Natural killer cell (primary cell): ENCODE data around the gene PLB1. TPM values are rescaled to one million over a fixed set of nuclear protein-coding genes. Genes with fewer than 3 reads are reported as not detected.

Experiments used
- ATAC-seq, 3 donors: fragments of 150-1000 bp in 2 of 3; fragments of 200-7000 bp in 1 of 3; cut with Tn5 transposase; 1 replicate in 1 of 3; 2 replicates in 2 of 3; pipeline ENCODE4 v1.10.0; 2021; ENCODE audit warnings: mild to moderate bottlenecking in 2 of 3, moderate library complexity in 2 of 3
- DNase-seq, 2 donors: peaks; one replicate each; pipeline versions ENCODE4 v3.0.0 to v3.0.0-alpha.2; 2013 to 2021; ENCODE audit warnings: mixed read lengths in 1 of 2
- H3K27ac ChIP-seq: one replicate; pipeline ENCODE4 v1.5.1; 2013; ENCODE audit warnings: mild to moderate bottlenecking, low read length
- H3K27me3 ChIP-seq: one replicate; pipeline ENCODE4 v1.6.1; 2013; ENCODE audit warnings: low read length; ENCODE audit not compliant: control insufficient read depth, insufficient read depth
- H3K36me3 ChIP-seq: one replicate; pipeline ENCODE4 v1.6.1; 2013; ENCODE audit warnings: low read length; ENCODE audit not compliant: control insufficient read depth, insufficient read depth
- H3K4me1 ChIP-seq: one replicate; pipeline ENCODE4 v1.6.1; 2013; ENCODE audit warnings: low read length; ENCODE audit not compliant: control insufficient read depth, insufficient read depth
- H3K4me3 ChIP-seq: one replicate; pipeline ENCODE4 v1.5.1; 2013; ENCODE audit warnings: low read length
- H3K9me3 ChIP-seq: one replicate; pipeline ENCODE4 v1.6.1; 2013; ENCODE audit warnings: low read length; ENCODE audit not compliant: control insufficient read depth, insufficient read depth
- H3K27ac Mint-ChIP-seq, 2 donors: one replicate each; pipeline ENCODE4 v1.8.0; 2022; ENCODE audit warnings: mild to moderate bottlenecking in 2 of 2, mixed read lengths in 2 of 2, moderate library complexity in 1 of 2
- H3K27me3 Mint-ChIP-seq, 2 donors: one replicate each; pipeline ENCODE4 v1.8.0; 2022; ENCODE audit warnings: low read depth in 2 of 2, mixed read lengths in 2 of 2
- H3K36me3 Mint-ChIP-seq: one replicate; pipeline ENCODE4 v1.8.0; 2022; ENCODE audit warnings: mixed read lengths
- H3K4me1 Mint-ChIP-seq, 2 donors: one replicate each; pipeline ENCODE4 v1.8.0; 2022; ENCODE audit warnings: mixed read lengths in 2 of 2
- H3K4me3 Mint-ChIP-seq: one replicate; pipeline ENCODE4 v1.8.0; 2022; ENCODE audit warnings: mild to moderate bottlenecking, moderate library complexity, mixed read lengths
- H3K9me3 Mint-ChIP-seq, 2 donors: one replicate each; pipeline ENCODE4 v1.8.0; 2022; ENCODE audit warnings: mixed read lengths in 2 of 2
- WGBS: methylation state at CpG from one replicate; pipeline ENCODE4 v1.1.7; 2013; ENCODE audit warnings: missing lambda C conversion rate; ENCODE audit not compliant: insufficient coverage; 5-methylcytosine and 5-hydroxymethylcytosine counted together
- intact Hi-C: fragments of 100-400 bp; cut with micrococcal nuclease; formaldehyde crosslinking; loops from one replicate; pipeline ENCODE4 v1.14.2; 2022
- total RNA-seq, 4 donors: library from RNA; stranded (reverse); fragments of 120-200 nt in 1 of 4; gene quantifications; one replicate each; pipeline versions ENCODE4 v1.2.3 to v1.2.4, GENCODE V29; 2013 to 2022
- TF ChIP-seq, protein P1 (sequence below): fragments of 200-600 bp; IDR thresholded peaks from one replicate; pipeline ENCODE4 v1.8.0; 2022; ENCODE audit warnings: antibody characterized with exemption

Gene PLB1
- total RNA-seq, 3 donors from 2014 or later (not counting 1 experiment from before 2014, with no cell fraction given), result 1.7 to 2.6 (median 1.9) TPM

- Mint-ChIP-seq H3K36me3 (no peaks in the 10 kb centered on the region), H3K4me3 (no peak overlapping the region), H3K27ac (no peak overlapping the region), H3K4me1 (no peaks in the 10 kb centered on the region), H3K9me3 (no peaks in the 10 kb centered on the region), H3K27me3 (peaks cover 11 to 14% of the 10 kb centered on the region in 2 donors)
- no peak overlapping the region for H3K27ac ChIP-seq
- intact Hi-C loops, result no loop called here
- no peak overlapping the region for H3K4me3 ChIP-seq
- H3K27me3 ChIP-seq, result no peaks in the 10 kb centered on the region
- H3K4me1 ChIP-seq, result no peaks in the 10 kb centered on the region
- WGBS, result 96% methylated on average over 5 of the region's 6 CpGs
- H3K9me3 ChIP-seq, result no peaks in the 10 kb centered on the region
- H3K36me3 ChIP-seq, result no peaks in the 10 kb centered on the region
- DNase-seq (no peak), ATAC-seq (no peak)
- TF ChIP-seq, protein P1, sequence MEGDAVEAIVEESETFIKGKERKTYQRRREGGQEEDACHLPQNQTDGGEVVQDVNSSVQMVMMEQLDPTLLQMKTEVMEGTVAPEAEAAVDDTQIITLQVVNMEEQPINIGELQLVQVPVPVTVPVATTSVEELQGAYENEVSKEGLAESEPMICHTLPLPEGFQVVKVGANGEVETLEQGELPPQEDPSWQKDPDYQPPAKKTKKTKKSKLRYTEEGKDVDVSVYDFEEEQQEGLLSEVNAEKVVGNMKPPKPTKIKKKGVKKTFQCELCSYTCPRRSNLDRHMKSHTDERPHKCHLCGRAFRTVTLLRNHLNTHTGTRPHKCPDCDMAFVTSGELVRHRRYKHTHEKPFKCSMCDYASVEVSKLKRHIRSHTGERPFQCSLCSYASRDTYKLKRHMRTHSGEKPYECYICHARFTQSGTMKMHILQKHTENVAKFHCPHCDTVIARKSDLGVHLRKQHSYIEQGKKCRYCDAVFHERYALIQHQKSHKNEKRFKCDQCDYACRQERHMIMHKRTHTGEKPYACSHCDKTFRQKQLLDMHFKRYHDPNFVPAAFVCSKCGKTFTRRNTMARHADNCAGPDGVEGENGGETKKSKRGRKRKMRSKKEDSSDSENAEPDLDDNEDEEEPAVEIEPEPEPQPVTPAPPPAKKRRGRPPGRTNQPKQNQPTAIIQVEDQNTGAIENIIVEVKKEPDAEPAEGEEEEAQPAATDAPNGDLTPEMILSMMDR, result no peak
Measured at GRCh38 chr2:28533044-28533680, 37.3 kb downstream of the PLB1 start.

- DNase-seq, result no peak
- no peaks in the 10 kb centered on the region for H3K9me3 Mint-ChIP-seq
Measured at GRCh38 chr2:28534817-28535216, 39.0 kb downstream of the PLB1 start.

DNA sequence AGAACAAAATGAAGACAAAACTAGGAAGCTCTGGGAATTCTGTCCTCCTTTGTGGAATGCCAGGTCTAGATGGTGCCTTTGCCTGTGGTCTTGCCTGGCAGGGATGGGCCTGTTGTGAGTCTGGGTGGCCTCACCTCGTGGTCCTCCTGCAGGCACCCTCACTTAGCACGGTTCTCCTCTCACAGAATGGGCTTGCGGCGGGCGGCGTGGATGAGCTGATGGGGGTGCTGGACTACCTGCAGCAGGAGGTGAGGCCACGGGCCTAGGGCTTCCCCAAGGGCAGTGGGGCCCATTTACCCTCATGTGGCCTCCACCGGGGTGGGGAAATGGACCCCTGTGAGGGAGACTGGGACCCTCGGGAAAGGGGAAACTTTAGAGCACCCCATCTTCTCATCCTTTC lies 42.3 kb downstream of the PLB1 start:
- no peak for ATAC-seq
- no peaks in the 10 kb centered on the region for H3K9me3 ChIP-seq

More at GRCh38 chr2:28534817-28535216, 39.0 kb downstream of the PLB1 start:
- H3K36me3 Mint-ChIP-seq, result no peaks in the 10 kb centered on the region
- H3K27me3 ChIP-seq, result no peaks in the 10 kb centered on the region
- no peaks in the 10 kb centered on the region for H3K4me1 ChIP-seq
- WGBS, result 85% methylated on average over 2 of the region's 2 CpGs
- intact Hi-C loops, result no loop called here
- no peak overlapping the region for H3K27ac Mint-ChIP-seq
- no peak overlapping the region for H3K27ac ChIP-seq
- peaks cover 11 to 14% of the 10 kb centered on the region in 2 donors for H3K27me3 Mint-ChIP-seq
- no peak overlapping the region for H3K4me3 Mint-ChIP-seq
- no peaks in the 10 kb centered on the region for H3K36me3 ChIP-seq
- H3K4me3 ChIP-seq, result no peak overlapping the region
- ATAC-seq, result no peak
- H3K9me3 ChIP-seq, result no peaks in the 10 kb centered on the region
- TF ChIP-seq, protein P1, result no peak
- no peaks in the 10 kb centered on the region for H3K4me1 Mint-ChIP-seq

More for the DNA sequence above, 42.3 kb downstream of the PLB1 start:
- no peak for DNase-seq
- Mint-ChIP-seq H3K4me1 (peaks cover 0 to 7% of the 10 kb centered on the region in 2 donors), H3K27ac (no peak overlapping the region), H3K27me3 (peaks cover 9 to 10% of the 10 kb centered on the region in 2 donors), H3K9me3 (no peaks in the 10 kb centered on the region), H3K36me3 (no peaks in the 10 kb centered on the region), H3K4me3 (no peak overlapping the region)
- Histone ChIP-seq H3K27ac (no peak overlapping the region), H3K27me3 (no peaks in the 10 kb centered on the region), H3K4me3 (no peak overlapping the region), H3K4me1 (peaks cover 14% of the 10 kb centered on the region), H3K36me3 (no peaks in the 10 kb centered on the region)
- intact Hi-C loops, result no loop called here
- 92% methylated on average over 9 of the region's 9 CpGs for WGBS
- TF ChIP-seq, protein P1, result no peak
